Natural killer cell treated with Interleukin-12 subunit alpha and Interleukin-12 subunit beta and Interleukin-15 and Interleukin-18, amount 100 ng/mL, for 72 hours (primary cell): ENCODE data around the gene IPP. TPM values are rescaled to one million over a fixed set of nuclear protein-coding genes. Genes with fewer than 3 reads are reported as not detected.

ENCODE experiments used
- ATAC-seq, 2 donors: fragments of 150-1000 bp; cut with Tn5 transposase in 1 of 2; sonication (Bioruptor Pico), chemical (Tn5 transposase) in 1 of 2; 2 replicates each; pipeline ENCODE4 v1.10.0; 2021
- DNase-seq: peaks from one replicate; pipeline ENCODE4 v3.0.0; 2022; ENCODE audit warnings: low spot score
- H3K27ac Mint-ChIP-seq, 2 donors: 1 replicate in 1 of 2; 2 replicates in 1 of 2; pipeline ENCODE4 v1.8.0; 2022; ENCODE audit warnings: mixed read lengths in 2 of 2, mild to moderate bottlenecking in 1 of 2, moderate library complexity in 1 of 2
- H3K27me3 Mint-ChIP-seq, 2 donors: 1 replicate in 1 of 2; 2 replicates in 1 of 2; pipeline ENCODE4 v1.8.0; 2022; ENCODE audit warnings: mixed read lengths in 2 of 2
- H3K36me3 Mint-ChIP-seq: one replicate; pipeline ENCODE4 v1.8.0; 2022; ENCODE audit warnings: mixed read lengths
- H3K4me1 Mint-ChIP-seq, 2 donors: 1 replicate in 1 of 2; 2 replicates in 1 of 2; pipeline ENCODE4 v1.8.0; 2022; ENCODE audit warnings: low read depth in 2 of 2, mixed read lengths in 2 of 2, mild to moderate bottlenecking in 1 of 2
- H3K4me3 Mint-ChIP-seq: one replicate; pipeline ENCODE4 v1.8.0; 2022; ENCODE audit warnings: mixed read lengths
- H3K9me3 Mint-ChIP-seq: 2 replicates; pipeline ENCODE4 v1.8.0; 2022; ENCODE audit warnings: mixed read lengths
- total RNA-seq, 2 donors: library from RNA; stranded (reverse); gene quantifications; one replicate each; pipeline ENCODE4 v1.2.3, GENCODE V29; 2022

The IPP gene
- total RNA-seq, 2 donors from 2014 or later = 16.2 to 16.5 TPM

- Mint-ChIP-seq H3K4me3 (no peak overlapping the region), H3K27me3 (no peaks in the 10 kb centered on the region)
Observed at GRCh38 chr1:45666836-45667235, 83.6 kb downstream of the IPP start.

GRCh38 chr1:45660336-45660735 lies 90.1 kb downstream of the IPP start:
- H3K4me3 Mint-ChIP-seq = no peak overlapping the region
- no peak overlapping the region for H3K27ac Mint-ChIP-seq
- no peaks in the 10 kb centered on the region for H3K27me3 Mint-ChIP-seq
- no peaks in the 10 kb centered on the region for H3K9me3 Mint-ChIP-seq
- DNase-seq = no peak
- ATAC-seq = no peak
- H3K4me1 Mint-ChIP-seq = peaks cover 9 to 13% of the 10 kb centered on the region in 2 donors
- peaks cover 21% of the 10 kb centered on the region for H3K36me3 Mint-ChIP-seq

More at GRCh38 chr1:45666836-45667235, 83.6 kb downstream of the IPP start:
- Mint-ChIP-seq H3K9me3 (no peaks in the 10 kb centered on the region), H3K4me1 (peaks cover 22 to 30% of the 10 kb centered on the region in 2 donors), H3K36me3 (no peaks in the 10 kb centered on the region), H3K27ac (no peak overlapping the region)
- no peak for ATAC-seq
- no peak for DNase-seq

- Mint-ChIP-seq H3K27ac (no peak overlapping the region), H3K36me3 (peaks cover 31% of the 10 kb centered on the region), H3K9me3 (no peaks in the 10 kb centered on the region), H3K4me3 (no peak overlapping the region), H3K4me1 (peaks cover 9 to 19% of the 10 kb centered on the region in 2 donors), H3K27me3 (no peaks in the 10 kb centered on the region)
- DNase-seq (no peak), ATAC-seq (no peak)
Observed at GRCh38 chr1:45659222-45659621, 91.2 kb downstream of the IPP start.

GRCh38 chr1:45658171-45658570 lies 92.3 kb downstream of the IPP start:
- H3K4me1 Mint-ChIP-seq = peaks cover 5 to 14% of the 10 kb centered on the region in 2 donors
- H3K36me3 Mint-ChIP-seq = peaks cover 31% of the 10 kb centered on the region
- H3K27ac Mint-ChIP-seq = no peak overlapping the region
- H3K9me3 Mint-ChIP-seq = no peaks in the 10 kb centered on the region
- no peak overlapping the region for H3K4me3 Mint-ChIP-seq
- DNase-seq (no peak), ATAC-seq (no peak)
- no peaks in the 10 kb centered on the region for H3K27me3 Mint-ChIP-seq

GRCh38 chr1:45656573-45657226 lies 93.8 kb downstream of the IPP start:
- H3K4me3 Mint-ChIP-seq = no peak overlapping the region
- no peak overlapping the region for H3K27ac Mint-ChIP-seq
- no peaks in the 10 kb centered on the region for H3K27me3 Mint-ChIP-seq
- H3K36me3 Mint-ChIP-seq = peaks cover 31% of the 10 kb centered on the region
- H3K4me1 Mint-ChIP-seq = peaks cover 5 to 13% of the 10 kb centered on the region in 2 donors
- DNase-seq (no peak), ATAC-seq (no peak)
- H3K9me3 Mint-ChIP-seq = no peaks in the 10 kb centered on the region

GRCh38 chr1:45654540-45655280 lies 95.7 kb downstream of the IPP start:
- peaks cover 7 to 8% of the 10 kb centered on the region in 2 donors for H3K4me1 Mint-ChIP-seq
- peak in 1 of 2 donors; percentile 85 for ATAC-seq
- no peaks in the 10 kb centered on the region for H3K27me3 Mint-ChIP-seq
- peaks cover 27% of the 10 kb centered on the region for H3K36me3 Mint-ChIP-seq
- peak overlapping the region; percentile 48 for H3K4me3 Mint-ChIP-seq
- no peaks in the 10 kb centered on the region for H3K9me3 Mint-ChIP-seq
- H3K27ac Mint-ChIP-seq = peak overlapping the region in 1 of 2 donors; percentile 45
- no peak for DNase-seq

Other genes starting within 250 kb of the IPP start
- gene PRDX1, start 228.8 kb downstream of the IPP start, total RNA-seq = 100 to 1,000 TPM; 246 to 396 TPM
- gene AKR1A1, start 199.8 kb downstream of the IPP start, total RNA-seq = 100 to 1,000 TPM; 137 to 181 TPM
- gene NASP, start 166.6 kb downstream of the IPP start, total RNA-seq = 100 to 1,000 TPM; 145 to 291 TPM
- gene CCDC17, start 126.6 kb downstream of the IPP start, total RNA-seq = 1 to 10 TPM; 4.4 to 6.9 TPM
- 100 to 1,000 TPM; 100 to 140 TPM for gene GPBP1L1, start 64.1 kb downstream of the IPP start, total RNA-seq
- 10 to 100 TPM; 18.7 to 19.4 TPM for gene TMEM69, start 62.5 kb downstream of the IPP start, total RNA-seq
- gene MAST2, start 53.0 kb upstream of the IPP start, total RNA-seq = 10 to 100 TPM; 31.8 to 73.2 TPM